Stimulated activated CD4-positive, alpha-beta T cell treated with anti-CD3 and anti-CD28 coated beads, Interleukin-4, amount 100 ng/mL, for 4 hours (primary cell): ENCODE results near the gene FAM186B.

ENCODE experiments used
- DNase-seq, 2 experiments: peaks; one replicate each; pipeline ENCODE4 v3.0.0-alpha.2; 2020

FAM186B gene

DNA sequence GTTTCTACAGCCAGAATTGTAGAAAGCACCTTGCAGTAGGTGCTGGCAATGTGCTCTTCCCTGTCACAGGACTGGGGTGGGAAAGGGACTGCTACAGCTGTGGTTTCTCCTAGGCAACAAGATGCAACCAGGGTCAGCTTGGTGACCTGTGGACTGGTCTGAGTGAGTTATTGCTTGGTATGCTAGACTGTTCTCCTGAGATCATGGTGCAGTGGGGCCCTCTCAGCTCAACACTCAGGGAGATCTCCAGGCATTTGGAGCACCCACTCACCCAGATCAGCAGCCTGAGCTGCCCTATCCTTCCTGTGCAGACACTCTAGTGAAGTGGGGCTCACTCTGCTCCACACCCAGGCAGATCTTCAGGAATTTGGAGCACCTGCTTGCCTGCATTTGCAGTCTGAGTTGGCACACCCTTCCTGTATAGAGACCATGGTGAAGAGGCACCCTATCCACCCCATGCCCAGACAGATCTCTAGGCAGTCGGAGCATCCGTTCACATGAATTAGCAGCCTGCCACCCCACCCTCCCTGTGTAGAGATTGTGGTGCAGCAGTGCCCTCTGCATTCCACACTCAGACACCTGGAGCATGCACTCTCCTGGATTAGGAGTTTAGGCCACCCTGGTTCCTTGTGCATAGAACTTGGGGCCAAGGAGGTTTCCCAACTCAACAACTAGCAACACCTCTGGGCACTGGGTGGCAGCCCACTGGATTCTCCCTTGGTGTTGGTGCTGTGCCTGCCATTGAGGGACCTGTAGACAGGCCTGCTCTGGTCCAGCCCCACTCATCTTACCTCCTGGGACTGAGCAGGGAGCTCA is 3.8 kb upstream of the FAM186B start:
- no peak for DNase-seq

DNA sequence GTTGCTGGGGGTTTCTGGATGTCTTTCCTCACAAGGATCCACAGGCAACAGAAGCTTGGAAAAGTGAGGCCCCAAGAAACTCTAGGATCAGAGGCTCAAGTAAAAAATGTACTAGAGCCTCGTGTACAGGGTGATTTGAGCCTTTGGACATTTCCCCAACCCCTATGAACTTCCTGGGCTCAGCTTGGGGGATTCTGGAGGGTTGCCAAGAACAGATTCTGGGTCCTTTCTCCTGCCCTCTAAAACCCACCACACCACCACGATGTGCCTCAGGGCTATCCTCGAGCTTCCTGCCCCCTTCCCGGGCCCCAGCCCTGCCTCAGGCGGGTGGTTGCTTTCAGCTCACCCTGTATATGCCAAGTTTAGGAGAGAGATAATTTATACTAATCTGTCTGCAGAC is 583 bp downstream of the FAM186B start:
- no peak for DNase-seq

DNA sequence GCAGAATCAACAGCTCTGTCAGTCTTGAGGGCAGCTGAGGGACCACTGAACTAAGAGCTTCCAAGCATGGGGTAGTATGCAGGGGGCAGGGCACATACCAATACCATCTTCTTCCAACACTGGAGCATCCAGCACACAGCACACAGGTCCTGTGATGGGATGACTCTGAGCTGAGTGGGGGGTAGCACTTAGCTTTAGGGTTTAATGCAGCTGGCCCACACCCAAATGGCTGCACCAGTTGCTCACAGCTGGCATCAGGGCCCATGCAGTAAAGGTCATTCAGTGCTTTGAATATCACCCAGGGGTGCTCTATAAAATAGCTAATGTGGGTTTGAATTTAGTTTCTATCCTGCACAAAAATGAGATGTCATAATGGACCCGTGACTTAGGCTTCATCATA is 1.7 kb downstream of the FAM186B start:
- no peak for DNase-seq

DNA sequence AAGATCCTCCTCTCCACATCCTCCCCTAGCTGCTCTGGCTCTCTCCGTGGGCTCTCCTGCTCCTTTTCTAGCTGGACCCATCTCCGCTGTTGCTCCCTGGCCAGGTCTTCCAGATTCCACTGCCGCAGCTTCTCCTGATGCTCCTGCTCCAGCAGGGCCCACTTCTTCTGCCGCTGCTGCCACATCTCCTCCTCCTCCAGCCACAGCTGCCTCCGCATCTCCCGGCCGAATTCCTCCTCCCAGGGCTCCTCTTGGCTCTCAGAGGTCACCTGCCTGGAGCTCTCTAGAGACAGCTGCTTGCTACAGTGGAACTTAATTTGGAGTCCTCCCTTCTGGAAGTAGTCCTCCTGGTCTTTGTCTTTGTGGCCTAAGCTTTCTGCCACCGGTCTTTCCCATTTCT is 5.5 kb downstream of the FAM186B start:
- DNase-seq, result no peak

DNA sequence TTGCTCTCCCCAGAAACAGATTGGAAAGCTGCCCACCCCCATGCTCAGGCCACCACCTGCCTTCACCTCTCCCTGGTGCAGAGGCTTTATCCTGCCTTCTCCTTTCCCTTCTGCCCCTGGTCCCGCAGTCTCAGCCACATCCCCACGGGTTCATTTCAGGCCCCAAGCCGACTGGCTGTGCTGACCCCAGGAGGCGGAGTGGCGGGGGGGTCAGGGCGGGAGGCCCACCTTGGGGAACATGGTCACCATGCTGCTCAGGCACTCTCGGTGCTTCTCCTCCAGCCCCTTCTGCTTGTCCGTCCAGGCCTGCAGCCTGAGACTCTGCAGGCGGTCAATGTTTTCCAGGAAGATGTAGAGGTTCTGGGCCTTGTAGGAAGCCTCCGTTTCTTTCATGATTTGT is 6.9 kb downstream of the FAM186B start:
- DNase-seq, result no peak

DNA sequence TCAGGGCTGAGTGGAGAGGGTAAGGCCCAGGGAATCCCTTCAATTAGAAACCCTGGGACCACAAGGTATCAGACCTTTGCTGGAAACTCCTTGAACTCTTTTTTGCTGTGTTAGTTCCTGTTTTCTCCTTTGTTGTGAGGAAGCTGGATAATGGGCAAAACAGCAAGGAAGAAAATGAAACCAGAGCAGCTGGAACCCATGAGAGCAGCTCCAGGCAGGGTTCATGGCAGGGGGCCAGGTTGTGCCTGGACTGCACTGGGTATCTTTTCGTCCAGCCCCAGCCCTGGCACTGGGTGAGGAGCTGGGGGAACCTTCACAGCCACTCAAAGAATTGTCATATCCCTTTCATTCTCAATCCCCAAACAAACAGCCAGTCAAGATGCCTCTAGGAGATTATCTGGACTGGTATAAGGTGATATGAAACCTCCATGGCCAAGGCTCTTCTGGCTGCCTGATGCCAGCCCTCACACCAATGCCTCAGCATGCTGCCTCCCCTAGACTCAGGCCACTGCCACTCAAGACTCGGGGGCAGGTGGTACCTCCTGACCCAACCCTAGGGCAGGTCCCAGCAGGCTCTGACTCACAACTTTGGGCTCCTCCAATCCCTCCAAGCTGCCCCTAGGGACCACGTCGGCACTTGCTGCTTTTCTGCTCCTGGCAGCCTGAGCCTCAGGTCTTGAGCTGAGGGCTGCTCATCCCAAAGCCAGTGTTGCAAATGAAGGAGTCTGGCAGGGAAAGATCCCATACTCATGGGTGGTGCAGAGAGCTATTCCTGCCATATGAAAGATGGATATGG is 16.5 kb downstream of the FAM186B start:
- DNase-seq, result no peak

DNA sequence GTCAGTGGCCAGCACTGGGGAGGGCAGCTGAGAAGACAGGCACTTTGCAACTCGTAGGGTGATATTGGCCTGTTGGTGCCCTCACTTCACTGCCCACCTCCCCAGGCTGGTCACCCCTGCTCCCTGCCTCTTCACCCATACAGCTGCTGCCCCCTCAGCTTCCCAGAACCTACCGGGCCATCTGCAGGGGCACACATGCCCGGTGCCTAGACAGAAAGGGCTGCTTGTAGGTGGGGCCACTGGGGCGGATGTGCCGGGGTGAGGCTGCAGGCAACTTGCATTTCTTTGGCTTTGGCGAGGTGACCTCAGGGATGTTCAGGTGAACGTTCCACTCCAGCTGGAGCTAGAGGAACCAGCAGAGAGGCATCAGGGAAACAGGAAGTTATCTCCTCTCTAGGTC is 17.2 kb downstream of the FAM186B start:
- DNase-seq, result no peak

DNA sequence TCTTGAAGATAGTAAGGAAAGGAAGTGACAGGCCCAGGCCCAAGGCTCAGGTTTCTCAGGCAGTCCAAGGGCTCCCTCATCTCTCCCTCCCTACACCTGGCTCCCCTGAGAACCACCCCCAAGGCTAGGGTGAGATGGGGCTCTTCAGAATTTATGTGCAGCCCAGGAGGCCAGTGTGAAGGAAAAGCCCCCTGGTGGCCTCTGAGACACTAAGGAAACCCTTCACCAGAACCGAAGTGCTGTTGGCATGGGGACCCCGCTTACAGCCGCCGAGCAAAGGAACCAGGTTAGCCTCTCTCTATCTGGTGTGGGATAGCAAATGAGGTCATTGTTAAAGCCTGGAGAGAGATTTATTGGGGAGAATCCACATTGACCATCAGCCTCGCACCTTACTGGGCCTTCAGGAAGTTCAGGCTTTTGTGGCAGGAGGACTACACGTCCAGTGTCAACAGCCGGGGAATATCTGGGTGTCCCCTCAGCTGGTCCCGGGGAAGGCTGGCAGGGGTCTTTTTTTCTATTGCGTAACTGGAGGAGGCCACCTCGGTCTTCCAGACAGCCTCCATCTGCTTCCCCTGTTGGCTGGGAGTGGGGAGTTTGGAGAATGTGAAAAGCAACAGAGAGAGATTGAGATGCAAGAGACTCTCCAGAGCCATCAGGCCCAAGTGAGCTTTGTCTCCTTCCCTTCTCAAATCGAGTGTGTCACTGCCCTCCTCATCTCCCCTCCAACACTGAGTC is 18.1 kb downstream of the FAM186B start:
- no peak for DNase-seq

DNA sequence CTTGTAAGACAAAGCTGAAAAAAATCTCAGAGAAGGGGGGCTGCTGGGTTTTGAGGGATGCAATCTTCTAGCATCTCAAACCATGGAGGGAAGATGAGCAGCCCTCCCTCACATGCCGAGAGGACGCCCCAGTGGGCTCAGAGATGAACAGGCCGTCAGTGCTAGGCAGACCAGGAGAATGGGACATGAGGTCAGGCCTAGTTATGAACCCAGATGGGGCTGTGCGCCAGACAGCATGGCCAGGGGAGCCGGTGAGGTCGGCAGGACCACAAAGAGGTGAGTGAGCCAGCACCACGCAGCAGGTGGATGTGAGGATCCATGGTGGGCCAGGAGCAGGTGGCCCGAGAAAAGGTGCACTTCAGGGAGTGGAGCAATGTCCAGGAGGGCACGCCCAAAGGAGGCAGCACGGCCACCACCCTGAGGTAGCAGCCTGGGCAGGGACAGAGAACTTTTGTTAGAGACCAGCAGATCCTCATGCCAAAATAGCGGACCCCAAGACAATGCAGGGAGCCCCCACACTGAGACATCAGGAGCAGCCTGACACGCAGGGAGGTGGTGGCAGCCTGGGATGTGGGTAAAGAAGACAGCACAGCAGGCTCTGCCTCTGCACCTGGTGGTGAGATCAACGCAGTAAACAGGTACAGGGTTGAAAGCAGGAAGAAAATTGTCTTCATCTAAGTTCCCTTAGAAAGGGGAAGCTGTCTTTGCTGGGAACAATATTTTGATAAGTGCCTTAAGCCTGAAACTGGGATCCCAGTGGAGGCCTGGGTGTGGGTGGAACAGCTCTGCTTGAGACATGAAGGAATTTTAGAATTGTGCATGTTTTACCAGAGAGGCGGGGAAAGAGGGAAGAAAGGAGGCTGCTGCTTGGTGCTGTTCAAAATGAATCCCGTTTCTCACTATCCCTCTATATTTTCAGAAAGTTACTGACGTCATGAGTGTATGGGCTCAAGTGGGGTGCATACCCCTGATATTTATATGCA is 19.7 kb downstream of the FAM186B start:
- DNase-seq, result no peak

DNA sequence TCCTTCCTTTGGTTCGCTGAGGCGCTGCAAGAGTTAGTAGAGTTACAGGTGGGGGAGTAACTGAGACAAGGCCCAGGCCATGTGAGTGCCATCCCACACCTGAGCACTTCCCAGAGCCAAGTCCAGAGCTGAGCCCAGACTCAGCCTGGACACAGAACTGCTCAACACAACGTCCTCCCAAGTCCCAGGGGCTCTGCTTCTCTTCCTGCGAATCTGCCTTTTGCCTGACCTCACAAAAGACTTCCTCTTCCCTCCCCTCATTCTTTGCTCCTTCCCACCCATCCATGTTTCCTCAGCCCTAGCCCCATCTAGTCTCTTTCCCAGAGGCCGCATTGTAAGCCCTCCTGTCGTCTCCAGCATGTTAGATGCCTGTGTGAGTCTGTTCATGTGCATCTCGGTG is 20.8 kb downstream of the FAM186B start:
- DNase-seq, result no peak

DNA sequence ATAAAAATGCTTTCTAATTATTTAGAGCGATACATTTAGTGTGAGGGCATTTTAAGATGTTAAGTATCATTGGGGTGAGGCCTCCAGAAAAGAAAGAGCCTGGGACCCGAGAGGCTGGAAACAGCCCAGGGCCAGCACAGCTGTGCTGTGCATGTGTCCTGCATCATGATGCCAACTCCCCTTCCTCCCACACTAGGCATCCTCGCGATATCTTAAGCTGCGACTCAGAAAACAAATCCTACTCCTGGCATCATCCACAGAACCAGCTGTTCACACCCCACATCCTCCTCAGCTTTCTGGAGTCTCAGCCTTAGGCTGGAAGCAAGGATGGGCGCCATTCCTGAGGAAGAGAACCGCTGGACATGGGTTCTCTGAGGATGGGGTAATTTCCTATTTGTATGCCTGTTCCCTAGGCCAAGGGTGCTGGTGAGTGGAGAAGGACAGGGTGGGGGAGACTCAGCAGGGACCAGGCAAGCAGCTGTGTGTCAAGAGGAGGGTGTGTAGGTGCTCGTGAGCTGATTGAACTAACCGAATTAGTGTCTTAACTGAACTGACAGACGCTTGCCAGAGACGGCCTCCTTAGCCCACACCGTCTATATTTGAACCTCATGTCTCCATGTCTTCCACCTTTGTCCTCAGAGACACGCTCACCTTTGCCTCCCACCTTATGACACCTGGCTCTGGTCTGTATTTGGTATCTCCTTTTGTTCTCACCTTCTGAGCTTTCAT is 21.9 kb downstream of the FAM186B start:
- no peak for DNase-seq

DNA sequence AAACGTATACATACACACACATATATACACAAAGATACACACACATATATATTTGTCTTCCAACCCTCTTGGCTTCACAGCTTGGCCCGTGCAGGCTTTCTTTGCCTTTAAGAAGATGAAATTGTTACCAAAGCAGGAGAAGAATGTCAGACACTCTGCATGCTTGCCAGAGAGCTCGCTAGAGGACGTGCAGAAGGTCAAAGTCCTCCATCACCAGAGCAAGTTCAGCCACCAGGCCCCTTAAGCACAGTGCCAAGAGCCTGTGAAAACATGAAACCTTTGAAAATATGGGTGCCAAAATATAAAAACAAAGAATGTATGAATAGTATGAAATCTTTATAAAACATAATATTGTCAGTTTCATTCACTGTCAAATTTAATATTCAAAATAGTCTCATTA is 22.6 kb downstream of the FAM186B start:
- no peak for DNase-seq

DNA sequence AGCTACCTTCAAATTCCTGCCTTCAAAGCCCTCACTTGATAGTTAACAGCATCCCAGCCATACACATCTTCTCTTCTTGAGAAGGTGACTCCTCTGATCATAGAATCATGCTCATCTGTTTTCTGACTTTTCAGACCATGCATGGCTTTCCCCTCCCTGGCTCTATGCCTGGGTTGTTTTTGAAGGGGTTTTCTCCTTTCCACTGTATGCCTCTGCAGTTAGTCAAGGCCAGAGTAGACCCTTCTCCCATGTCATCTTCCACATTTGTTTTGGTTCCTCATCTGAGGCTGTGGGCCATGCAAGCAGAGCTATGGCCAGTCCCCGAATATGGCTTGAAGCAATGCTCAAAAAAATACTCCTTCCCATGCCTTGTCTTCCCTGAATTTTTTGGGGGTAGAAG is 23.2 kb downstream of the FAM186B start:
- DNase-seq, result no peak

DNA sequence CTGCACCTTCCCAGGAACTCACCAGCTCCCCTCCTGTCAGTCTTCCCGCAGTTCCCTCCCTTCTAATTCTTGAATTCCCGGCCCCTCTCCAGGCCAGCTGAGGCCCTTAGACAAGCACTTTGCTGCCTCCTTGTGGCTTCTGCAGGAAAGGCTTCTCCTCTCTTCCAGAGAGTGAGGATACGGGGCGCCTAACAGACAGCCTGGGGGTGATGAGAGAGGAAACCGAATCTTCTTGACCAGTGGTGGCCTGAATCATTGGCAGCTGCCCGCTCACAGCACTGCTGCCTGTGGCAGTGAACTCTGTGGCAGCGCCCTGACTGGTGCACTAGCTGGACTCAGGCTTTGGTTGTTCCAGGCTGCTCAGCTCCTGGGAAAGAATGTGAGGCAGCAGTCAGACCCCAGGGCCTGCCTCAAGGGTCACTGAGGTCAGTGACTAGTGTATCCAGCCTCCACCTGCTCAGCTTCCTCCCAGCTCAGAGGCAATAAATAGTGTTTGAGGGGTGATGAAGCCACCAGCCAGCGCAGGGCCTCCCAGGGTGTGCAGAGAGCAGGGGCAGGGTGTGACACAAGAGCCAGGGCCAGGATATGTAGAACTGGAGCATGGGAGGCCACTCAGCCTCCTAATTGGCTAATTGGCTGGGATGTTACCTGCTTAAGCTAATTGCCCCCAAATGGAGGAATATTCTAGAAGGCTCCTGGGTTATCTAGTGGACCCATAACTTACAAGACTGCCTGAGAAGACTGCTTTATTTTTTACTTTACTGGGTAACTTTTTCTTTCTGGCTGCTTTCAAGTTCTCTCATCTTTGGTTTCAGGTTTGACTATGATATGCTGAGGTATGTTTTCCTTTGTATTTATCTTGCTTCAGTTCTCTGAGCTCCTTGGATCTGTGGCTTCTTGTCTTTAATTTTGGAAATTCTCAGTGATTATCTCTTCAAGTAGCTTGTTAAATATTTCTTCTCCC is 24.6 kb downstream of the FAM186B start:
- peak; percentile 34 to 46 for DNase-seq

DNA sequence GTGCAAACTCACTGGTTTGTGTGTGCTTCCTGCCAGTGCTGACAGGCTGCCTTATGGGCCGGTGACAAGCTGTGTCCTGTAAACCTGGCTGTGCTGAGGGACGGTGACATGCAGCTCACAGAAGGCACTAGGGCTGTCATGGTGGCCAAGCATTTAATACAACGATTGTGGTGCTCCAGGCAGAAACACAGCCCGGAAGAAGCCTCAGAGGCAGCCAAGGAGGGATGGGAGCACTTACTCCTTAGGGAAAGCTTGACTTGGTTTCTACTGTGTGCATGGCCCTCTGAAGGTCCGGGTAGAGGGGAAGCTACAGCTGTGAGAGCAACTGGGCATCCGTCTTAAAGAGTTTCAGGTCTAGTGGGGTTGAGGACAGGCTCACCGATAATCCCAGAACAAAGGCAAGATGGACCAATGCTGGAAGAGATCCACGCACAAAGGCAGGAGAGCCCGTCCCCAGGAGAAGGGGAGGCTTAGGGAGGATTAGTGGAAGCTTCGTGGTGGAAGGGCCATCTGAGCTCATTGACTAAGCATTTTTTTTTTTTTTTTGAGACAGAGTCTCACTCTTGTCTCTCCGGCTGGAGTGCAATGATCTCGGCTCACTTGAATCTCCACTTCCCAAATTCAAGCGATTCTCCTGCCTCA is 26.8 kb downstream of the FAM186B start:
- DNase-seq, result no peak

DNA sequence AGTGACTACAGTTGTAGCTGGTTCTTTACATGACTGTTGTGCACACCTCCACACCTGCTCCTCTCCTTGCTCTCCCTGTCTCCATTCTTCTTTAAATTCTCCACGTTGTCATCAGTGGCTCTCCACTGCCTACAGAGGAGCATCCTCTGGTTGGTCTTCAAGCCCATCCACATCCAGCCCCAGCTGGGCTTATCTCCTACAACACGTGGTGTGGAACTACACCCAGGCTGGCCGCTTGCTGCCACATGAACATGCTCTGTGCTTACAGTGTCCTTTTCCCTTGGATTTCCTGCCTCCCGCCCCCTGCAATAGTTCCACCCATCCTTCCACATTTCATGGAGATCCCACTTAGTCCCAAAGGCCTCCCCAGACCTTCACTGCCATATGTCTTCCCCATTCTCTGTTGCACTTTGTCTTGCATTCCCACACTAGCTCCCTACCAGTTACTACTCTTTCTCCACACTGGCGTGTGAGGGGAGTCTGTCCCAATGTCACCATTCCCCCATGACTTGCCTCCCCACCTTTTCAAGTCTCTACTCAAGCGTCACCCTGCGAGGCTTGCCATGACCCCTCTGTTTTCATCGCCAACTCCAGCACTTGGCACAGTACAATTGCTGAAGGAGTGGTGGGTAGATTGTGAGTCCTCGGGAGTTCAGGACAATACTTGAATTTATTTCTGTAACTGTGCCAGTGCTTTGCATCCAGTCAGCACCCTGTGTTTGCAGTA is 27.7 kb downstream of the FAM186B start:
- DNase-seq, result no peak

DNA sequence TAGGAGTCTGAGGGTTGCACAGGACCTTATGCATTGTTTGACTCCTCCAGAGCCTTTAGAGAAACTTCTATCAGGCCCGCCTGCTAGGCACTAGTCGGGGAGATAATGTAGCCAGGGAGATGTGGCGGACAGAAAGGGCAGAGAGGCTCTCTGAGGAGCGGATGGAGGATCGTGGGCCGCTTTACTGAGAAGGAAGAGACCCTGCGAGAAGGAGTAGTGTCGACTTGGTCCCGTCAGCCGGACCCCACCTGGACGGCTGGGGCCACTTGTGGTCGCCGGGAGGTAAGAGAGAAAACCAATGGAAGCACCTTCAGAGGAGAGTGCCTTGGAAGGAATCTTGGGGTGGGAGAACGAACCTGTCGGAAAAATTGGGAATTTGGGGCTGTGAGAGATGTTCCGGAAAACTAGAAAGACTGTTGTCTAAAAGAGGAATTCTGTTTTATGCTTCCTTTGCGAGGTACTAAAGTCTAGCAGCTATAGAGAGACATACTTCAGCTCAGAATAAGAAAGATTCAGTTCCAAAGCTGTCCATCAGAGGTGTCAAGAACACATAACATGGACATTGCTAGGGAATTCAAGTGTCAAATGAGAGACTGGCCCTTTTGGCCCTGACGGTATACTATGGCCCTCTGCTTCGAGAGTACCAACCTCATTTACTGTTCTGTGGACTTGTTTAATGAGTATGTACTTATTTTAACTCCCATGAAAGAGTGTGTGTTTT is 36.8 kb downstream of the FAM186B start:
- no peak for DNase-seq
